AG09319 (cell line): Measurements from ENCODE around the gene BARHL2.

Source experiments
- DNase-seq: peaks from one replicate; pipeline ENCODE4 v3.0.0-alpha.2; 2010; ENCODE audit warnings: low read depth; ENCODE audit errors: extremely low read depth
- TF ChIP-seq, protein P1 (sequence below): IDR thresholded peaks from 2 replicates; pipeline ENCODE4 v1.5.1; 2011; ENCODE audit warnings: low read depth, mild to moderate bottlenecking, inconsistent platforms, low read length, moderate library complexity

The BARHL2 gene

DNA sequence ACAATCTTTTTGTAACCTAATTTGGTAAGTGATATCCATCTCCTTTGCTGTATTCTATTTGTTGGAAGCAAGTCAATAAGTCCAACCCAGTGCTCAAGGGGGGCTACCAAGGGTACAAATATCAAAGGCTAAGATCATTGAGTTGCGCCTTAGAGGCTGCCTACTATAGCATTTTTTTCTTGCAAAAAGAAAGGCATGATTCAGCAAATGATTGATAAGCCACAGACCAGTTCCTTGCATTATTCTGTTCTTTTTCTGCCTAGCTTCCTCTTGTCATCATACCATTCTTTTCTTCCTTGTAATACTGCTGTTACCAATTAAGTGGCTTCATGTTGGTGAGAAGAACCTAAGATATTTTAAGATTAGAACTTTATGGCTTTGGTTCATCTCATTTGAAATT lies 29.8 kb upstream of the BARHL2 start:
- DNase-seq, result no peak
- TF ChIP-seq, protein P1, sequence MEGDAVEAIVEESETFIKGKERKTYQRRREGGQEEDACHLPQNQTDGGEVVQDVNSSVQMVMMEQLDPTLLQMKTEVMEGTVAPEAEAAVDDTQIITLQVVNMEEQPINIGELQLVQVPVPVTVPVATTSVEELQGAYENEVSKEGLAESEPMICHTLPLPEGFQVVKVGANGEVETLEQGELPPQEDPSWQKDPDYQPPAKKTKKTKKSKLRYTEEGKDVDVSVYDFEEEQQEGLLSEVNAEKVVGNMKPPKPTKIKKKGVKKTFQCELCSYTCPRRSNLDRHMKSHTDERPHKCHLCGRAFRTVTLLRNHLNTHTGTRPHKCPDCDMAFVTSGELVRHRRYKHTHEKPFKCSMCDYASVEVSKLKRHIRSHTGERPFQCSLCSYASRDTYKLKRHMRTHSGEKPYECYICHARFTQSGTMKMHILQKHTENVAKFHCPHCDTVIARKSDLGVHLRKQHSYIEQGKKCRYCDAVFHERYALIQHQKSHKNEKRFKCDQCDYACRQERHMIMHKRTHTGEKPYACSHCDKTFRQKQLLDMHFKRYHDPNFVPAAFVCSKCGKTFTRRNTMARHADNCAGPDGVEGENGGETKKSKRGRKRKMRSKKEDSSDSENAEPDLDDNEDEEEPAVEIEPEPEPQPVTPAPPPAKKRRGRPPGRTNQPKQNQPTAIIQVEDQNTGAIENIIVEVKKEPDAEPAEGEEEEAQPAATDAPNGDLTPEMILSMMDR, result no peak

- TF ChIP-seq, protein P1, result no peak
- no peak for DNase-seq
Measured at GRCh38 chr1:90745972-90746371, 28.9 kb upstream of the BARHL2 start.

DNA sequence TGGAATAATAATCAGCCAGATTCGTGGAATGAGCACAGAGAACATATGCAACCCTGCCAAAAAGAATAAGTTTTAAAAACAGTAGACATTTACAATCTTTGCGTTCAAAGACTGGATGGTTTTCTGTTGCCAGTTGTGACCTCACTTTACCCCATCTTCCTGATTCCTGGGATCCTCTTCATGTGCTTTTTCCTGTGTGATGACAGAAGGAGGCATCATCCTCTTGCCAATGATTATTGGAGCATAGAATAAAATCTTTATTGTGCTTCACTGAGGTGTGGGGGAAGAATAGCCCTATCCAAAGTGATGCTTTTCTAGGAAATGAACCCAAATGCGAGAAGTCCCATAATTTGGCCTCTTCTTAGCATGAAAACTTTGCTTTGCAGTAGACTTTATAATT lies 15.0 kb upstream of the BARHL2 start:
- no peak for DNase-seq
- TF ChIP-seq, protein P1, result no peak

- DNase-seq, result no peak
- TF ChIP-seq, protein P1, result no peak
Measured at GRCh38 chr1:90731382-90732050, 14.4 kb upstream of the BARHL2 start.

GRCh38 chr1:90730243-90731022 lies 13.3 kb upstream of the BARHL2 start:
- DNase-seq, result no peak
- TF ChIP-seq, protein P1, result no peak

DNA sequence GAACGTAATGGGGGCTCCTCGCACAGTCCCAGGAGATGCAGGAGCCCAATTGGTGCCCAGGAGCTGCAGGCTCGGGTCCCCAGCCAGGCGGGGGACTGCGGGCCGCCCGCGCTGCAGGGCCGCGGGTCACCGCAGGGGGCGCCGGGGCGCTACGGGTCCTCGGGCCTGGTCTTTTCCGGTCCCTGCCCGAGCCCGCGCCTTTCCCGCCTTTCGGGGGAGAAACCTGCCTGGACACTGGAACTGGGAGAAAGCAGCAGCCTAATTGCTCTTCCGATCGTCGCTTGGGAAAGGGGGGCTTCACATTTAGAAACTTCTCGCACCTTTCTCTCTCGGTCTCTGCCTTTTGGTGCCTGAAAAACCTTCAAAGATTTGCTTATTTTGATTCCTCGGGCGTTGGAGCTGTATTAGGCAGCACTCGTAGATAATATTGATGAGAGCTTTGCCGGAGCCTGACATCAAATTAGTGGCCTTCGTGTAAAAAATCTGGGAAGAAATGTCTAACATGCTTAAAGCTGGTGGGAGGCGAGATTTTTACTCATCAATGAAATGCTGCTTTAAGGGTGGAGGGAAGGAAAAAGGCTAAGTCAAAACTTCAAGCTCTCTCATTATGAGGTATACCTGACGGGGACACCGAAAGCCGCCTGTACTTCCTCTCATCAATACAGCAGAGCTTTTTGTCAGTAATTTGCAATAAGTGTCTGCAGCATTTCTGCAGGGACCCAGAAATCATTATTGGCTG lies 12.6 kb upstream of the BARHL2 start:
- no peak for DNase-seq
- TF ChIP-seq, protein P1, result no peak
